HepG2 (cell line): Measurements from ENCODE around the gene PCSK5. TPM values are rescaled to one million over a fixed set of nuclear protein-coding genes. Genes with fewer than 3 reads are reported as not detected.

Source experiments
- ARNT ChIP-seq: fragments of 450-650 bp; IDR thresholded peaks from 2 replicates; pipeline ENCODE4 v1.6.1; 2017
- HNF4A ChIP-seq: sonication (generic); formaldehyde crosslinking; IDR thresholded peaks from 2 replicates; pipeline ENCODE4 v1.4.0; 2020; ENCODE audit warnings: missing genetic modification reagents
- KIAA2018 ChIP-seq: sonication (generic); formaldehyde crosslinking; IDR thresholded peaks from 2 replicates; pipeline ENCODE4 v1.5.0; 2020; ENCODE audit warnings: mild to moderate bottlenecking, missing genetic modification reagents, borderline replicate concordance
- REXO4 ChIP-seq: sonication (generic); formaldehyde crosslinking; IDR thresholded peaks from 2 replicates; pipeline ENCODE4 v1.8.0; 2022; ENCODE audit warnings: missing genetic modification reagents, mild to moderate bottlenecking, borderline replicate concordance
- SATB2 ChIP-seq: sonication (generic); formaldehyde crosslinking; IDR thresholded peaks from 2 replicates; pipeline ENCODE4 v1.5.0; 2020; ENCODE audit warnings: missing genetic modification reagents
- SETDB1 ChIP-seq: sonication (generic); formaldehyde crosslinking; IDR thresholded peaks from 2 replicates; pipeline ENCODE4 v1.5.1; 2020; ENCODE audit warnings: missing genetic modification reagents, mild to moderate bottlenecking, borderline replicate concordance
- SNAI1 ChIP-seq: sonication (generic); formaldehyde crosslinking; IDR thresholded peaks from 2 replicates; pipeline ENCODE4 v1.5.0; 2020; ENCODE audit warnings: mild to moderate bottlenecking, missing genetic modification reagents, borderline replicate concordance
- ZNF143 ChIP-seq: sonication (generic); formaldehyde crosslinking; IDR thresholded peaks from 2 replicates; pipeline ENCODE4 v1.4.0; 2020; ENCODE audit warnings: missing genetic modification reagents
- ZNF20 ChIP-seq: sonication (generic); formaldehyde crosslinking; IDR thresholded peaks from 2 replicates; pipeline ENCODE4 v1.4.0; 2020; ENCODE audit warnings: mild to moderate bottlenecking, moderate library complexity, missing genetic modification reagents
- ZNF367 ChIP-seq: sonication (generic); formaldehyde crosslinking; IDR thresholded peaks from 2 replicates; pipeline ENCODE4 v1.4.0; 2020; ENCODE audit warnings: missing genetic modification reagents, borderline replicate concordance
- ZNF510 ChIP-seq: sonication (generic); formaldehyde crosslinking; IDR thresholded peaks from 2 replicates; pipeline ENCODE4 v1.4.0; 2020; ENCODE audit warnings: low read depth, mild to moderate bottlenecking, missing genetic modification reagents
- ZNF570 ChIP-seq: sonication (generic); formaldehyde crosslinking; IDR thresholded peaks from 2 replicates; pipeline ENCODE4 v1.4.0; 2020; ENCODE audit warnings: mild to moderate bottlenecking, missing genetic modification reagents, borderline replicate concordance
- polyA plus RNA-seq, 8 experiments: library from polyadenylated mRNA; depleted of rRNA in 3 of 8; stranded (reverse) in 7 of 8; unstranded in 1 of 8; fragments of >200 nt; fragmentation: Illumina TruSeq in 4 of 8; extraction: Trizol in 4 of 8; gene quantifications; 2 replicates each; pipeline versions ENCODE4 v1.2.1 to v1.2.3, GENCODE V29; 2011 to 2016; ENCODE audit warnings: low read depth in 4 of 8, missing spikeins in 1 of 8, mixed read lengths in 1 of 8; ENCODE audit not compliant: insufficient read depth in 1 of 8
- total RNA-seq, 5 experiments: library from RNA; depleted of rRNA; stranded (reverse); fragments of >200 nt; fragmentation: Illumina TruSeq; extraction: Trizol; gene quantifications; 2 replicates each; pipeline ENCODE4 v1.2.3, GENCODE V29; 2016; ENCODE audit warnings: low read depth in 1 of 5
- TF ChIP-seq, protein P1 (sequence below): sonication (generic); formaldehyde crosslinking; IDR thresholded peaks from 2 replicates; pipeline ENCODE4 v1.4.0; 2020; ENCODE audit warnings: missing genetic modification reagents, borderline replicate concordance

PCSK5 gene
- total and polyA plus RNA-seq, 2 of the 13 experiments (the other 11 are each of a cell fraction or from before 2014, with no cell fraction given), result 0.55 to 0.66 TPM

DNA sequence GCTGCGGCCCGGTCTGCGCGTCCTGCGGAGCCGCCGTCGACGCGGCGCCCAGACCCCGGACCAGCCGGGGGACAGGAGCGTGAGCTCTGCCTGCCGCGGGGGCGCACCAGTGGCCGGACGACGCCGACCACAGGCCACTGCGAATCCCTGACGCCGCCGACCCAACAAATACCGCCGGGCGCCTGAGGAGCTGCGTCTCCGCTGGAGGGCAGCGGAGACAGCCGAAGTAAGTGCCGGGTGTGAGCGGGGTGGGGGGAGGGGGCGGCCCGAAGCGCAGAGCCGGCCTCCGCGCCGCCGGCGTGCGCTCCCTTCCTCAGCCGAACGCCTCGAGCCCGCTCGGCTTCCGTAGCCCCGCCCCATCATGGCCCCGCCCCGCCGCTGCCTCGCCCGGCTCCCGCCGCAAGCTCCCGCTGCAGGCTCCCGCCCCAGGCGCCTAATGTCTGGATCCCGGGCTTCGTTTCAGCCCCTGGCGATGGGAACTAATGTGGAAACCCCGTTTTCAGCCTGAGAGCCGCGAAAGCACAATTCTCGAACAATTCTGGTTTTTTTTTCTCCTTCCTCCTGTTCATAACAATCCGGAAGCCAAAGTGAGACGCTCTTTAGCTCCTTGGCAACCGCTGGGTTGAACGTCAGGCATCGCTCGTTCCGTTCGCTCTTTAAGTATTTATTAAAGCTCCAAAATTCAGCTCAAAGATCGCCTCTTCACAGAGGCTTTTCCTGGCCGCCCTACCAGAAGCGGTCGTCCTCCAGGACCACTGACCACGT is 503.9 kb downstream of the PCSK5 start, which contains the start of gene RFK (continued):
- TF ChIP-seq SATB2 (CRISPR knock-in tag), result no peak
- TF ChIP-seq ZNF143 (CRISPR knock-in tag), result peak; percentile 58; the same call in 1 of the 2 replicates
- no peak for TF ChIP-seq ARNT
- TF ChIP-seq SNAI1 (CRISPR knock-in tag), result no peak
- TF ChIP-seq ZNF510 (CRISPR knock-in tag), result peak; percentile 38; the same call in 1 of the 2 replicates
- TF ChIP-seq HNF4A (CRISPR knock-in tag), result no peak
- TF ChIP-seq SETDB1 (CRISPR knock-in tag), result no peak
- peak; percentile 76; the same call in 1 of the 2 replicates for TF ChIP-seq ZNF570 (CRISPR knock-in tag)
- TF ChIP-seq REXO4, result no peak
- TF ChIP-seq ZNF367 (CRISPR knock-in tag), result no peak
- TF ChIP-seq, protein P1, sequence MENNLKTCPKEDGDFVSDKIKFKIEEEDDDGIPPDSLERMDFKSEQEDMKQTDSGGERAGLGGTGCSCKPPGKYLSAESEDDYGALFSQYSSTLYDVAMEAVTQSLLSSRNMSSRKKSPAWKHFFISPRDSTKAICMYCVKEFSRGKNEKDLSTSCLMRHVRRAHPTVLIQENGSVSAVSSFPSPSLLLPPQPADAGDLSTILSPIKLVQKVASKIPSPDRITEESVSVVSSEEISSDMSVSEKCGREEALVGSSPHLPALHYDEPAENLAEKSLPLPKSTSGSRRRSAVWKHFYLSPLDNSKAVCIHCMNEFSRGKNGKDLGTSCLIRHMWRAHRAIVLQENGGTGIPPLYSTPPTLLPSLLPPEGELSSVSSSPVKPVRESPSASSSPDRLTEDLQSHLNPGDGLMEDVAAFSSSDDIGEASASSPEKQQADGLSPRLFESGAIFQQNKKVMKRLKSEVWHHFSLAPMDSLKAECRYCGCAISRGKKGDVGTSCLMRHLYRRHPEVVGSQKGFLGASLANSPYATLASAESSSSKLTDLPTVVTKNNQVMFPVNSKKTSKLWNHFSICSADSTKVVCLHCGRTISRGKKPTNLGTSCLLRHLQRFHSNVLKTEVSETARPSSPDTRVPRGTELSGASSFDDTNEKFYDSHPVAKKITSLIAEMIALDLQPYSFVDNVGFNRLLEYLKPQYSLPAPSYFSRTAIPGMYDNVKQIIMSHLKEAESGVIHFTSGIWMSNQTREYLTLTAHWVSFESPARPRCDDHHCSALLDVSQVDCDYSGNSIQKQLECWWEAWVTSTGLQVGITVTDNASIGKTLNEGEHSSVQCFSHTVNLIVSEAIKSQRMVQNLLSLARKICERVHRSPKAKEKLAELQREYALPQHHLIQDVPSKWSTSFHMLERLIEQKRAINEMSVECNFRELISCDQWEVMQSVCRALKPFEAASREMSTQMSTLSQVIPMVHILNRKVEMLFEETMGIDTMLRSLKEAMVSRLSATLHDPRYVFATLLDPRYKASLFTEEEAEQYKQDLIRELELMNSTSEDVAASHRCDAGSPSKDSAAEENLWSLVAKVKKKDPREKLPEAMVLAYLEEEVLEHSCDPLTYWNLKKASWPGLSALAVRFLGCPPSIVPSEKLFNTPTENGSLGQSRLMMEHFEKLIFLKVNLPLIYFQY, result peak; percentile 69; the same call in 1 of the 2 replicates
- TF ChIP-seq KIAA2018 (CRISPR knock-in tag), result no peak
- no peak for TF ChIP-seq ZNF20
